Measurements from ENCODE around the gene SPTBN2.

The SPTBN2 gene

DNA sequence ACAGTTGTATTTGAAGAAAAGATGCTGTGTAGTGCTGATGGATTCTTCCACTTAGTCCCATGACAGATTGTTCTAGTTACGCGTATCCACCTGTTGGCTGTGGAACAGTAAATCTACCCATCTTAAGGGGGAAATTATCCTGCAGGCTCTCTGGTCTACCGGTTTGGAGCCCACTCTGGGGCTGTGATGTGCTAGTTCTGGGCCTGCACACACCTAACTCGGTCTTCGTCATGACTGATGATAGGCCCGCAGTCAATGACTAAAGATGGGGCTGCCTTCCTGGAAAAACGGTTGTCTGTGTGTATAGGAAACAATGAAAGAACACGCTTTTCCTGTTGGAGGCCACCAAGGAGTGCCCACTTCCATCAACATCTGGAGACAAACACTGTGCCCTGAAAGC, 45.1 kb downstream of the SPTBN2 start:
- Histone ChIP-seq H3K18ac (ENCODE audit: low read length) (no peak overlapping the region), H3K9ac (ENCODE audit: low read length) (no peak overlapping the region), H3K23ac (ENCODE audit: low read length) (no peak overlapping the region), H2AK5ac (ENCODE audit: low read length) (no peak overlapping the region), H3K4me3 (ENCODE audit: low read length) (no peak overlapping the region), H3K27ac (ENCODE audit: low read depth, low read length) (no peak overlapping the region), H4K8ac (ENCODE audit: low read depth, low read length) (no peak overlapping the region), H3K4me1 (ENCODE audit: control insufficient read depth, low read depth, low read length) (no peaks in the 10 kb centered on the region), H2BK120ac (ENCODE audit: low read depth, low read length) (no peak overlapping the region), H3K27me3 (ENCODE audit: insufficient read depth, low read length, poor library complexity) (no peaks in the 10 kb centered on the region), H3K4ac (ENCODE audit: low read depth, low read length) (no peak overlapping the region), H3K79me1 (ENCODE audit: low read length) (no peaks in the 10 kb centered on the region), H3K56ac (ENCODE audit: low read length) (no peak overlapping the region), H3K4me2 (ENCODE audit: low read length) (no peak overlapping the region), H3K36me3 (ENCODE audit: control insufficient read depth, insufficient read depth, low read length) (no peaks in the 10 kb centered on the region), H3K79me2 (ENCODE audit: control insufficient read depth, insufficient read depth, low read length) (no peaks in the 10 kb centered on the region), H2BK5ac (ENCODE audit: low read length) (no peak overlapping the region), H4K5ac (ENCODE audit: low read length) (no peak overlapping the region), H2BK15ac (replicated peaks; ENCODE audit: low read depth) (no peak overlapping the region)
- WGBS (ENCODE audit: extremely low coverage, insufficient coverage, low lambda C conversion rate), result no CpG with 5 or more reads among the region's 8 CpGs
- no peak for DNase-seq

- H3K79me2 ChIP-seq (ENCODE audit: control insufficient read depth, insufficient read depth, low read length), result peaks cover 4% of the 10 kb centered on the region
- no CpG with 5 or more reads among the region's 7 CpGs for WGBS (ENCODE audit: extremely low coverage, insufficient coverage, low lambda C conversion rate)
These were observed 47.9 kb downstream of the SPTBN2 start for GRCh38 chr11:66680966-66681645.

GRCh38 chr11:66677599-66678375, 51.2 kb downstream of the SPTBN2 start, which contains the start of gene RBM4B:
Gene RBM4B (minus strand): TSS chr11:66677887. CDS start chr11:66677079, 808 bp downstream.
- Histone ChIP-seq H3K23ac (ENCODE audit: low read length) (no peak within 1 kb of the TSS), H3K18ac (ENCODE audit: low read length) (peak within 1 kb of the TSS; percentile 94), H3K9ac (ENCODE audit: low read length) (peak within 1 kb of the TSS; percentile 93), H4K8ac (ENCODE audit: low read depth, low read length) (no peak within 1 kb of the TSS), H2BK5ac (ENCODE audit: low read length) (peak within 1 kb of the TSS; percentile 66), H4K5ac (ENCODE audit: low read length) (no peak within 1 kb of the TSS), H3K79me2 (ENCODE audit: control insufficient read depth, insufficient read depth, low read length) (peaks cover 14% of the 10 kb centered on the region), H3K36me3 (ENCODE audit: control insufficient read depth, insufficient read depth, low read length) (peaks cover 2% of the 10 kb centered on the region), H3K27me3 (ENCODE audit: insufficient read depth, low read length, poor library complexity) (no peaks in the 10 kb centered on the region), H2AK5ac (ENCODE audit: low read length) (no peak within 1 kb of the TSS), H3K27ac (ENCODE audit: low read depth, low read length) (peak within 1 kb of the TSS; percentile 92), H3K4me2 (ENCODE audit: low read length) (peak within 1 kb of the TSS; percentile 100), H3K56ac (ENCODE audit: low read length) (peak within 1 kb of the TSS; percentile 93), H3K79me1 (ENCODE audit: low read length) (peaks cover 7% of the 10 kb centered on the region), H3K4me1 (ENCODE audit: control insufficient read depth, low read depth, low read length) (peaks cover 4% of the 10 kb centered on the region), H2BK120ac (ENCODE audit: low read depth, low read length) (no peak within 1 kb of the TSS), H3K4ac (ENCODE audit: low read depth, low read length) (peak within 1 kb of the TSS; percentile 87), H3K4me3 (ENCODE audit: low read length) (peak within 1 kb of the TSS; percentile 61), H2BK15ac (replicated peaks; ENCODE audit: low read depth) (no peak within 1 kb of the TSS)
- WGBS (ENCODE audit: extremely low coverage, insufficient coverage, low lambda C conversion rate), result no CpG with 5 or more reads among the region's 61 CpGs
- DNase-seq, result peak; percentile 98

More at GRCh38 chr11:66680966-66681645, 47.9 kb downstream of the SPTBN2 start:
- H2BK15ac ChIP-seq (replicated peaks; ENCODE audit: low read depth), result no peak overlapping the region
- no peak overlapping the region for H2BK5ac ChIP-seq (ENCODE audit: low read length)
- H2AK5ac ChIP-seq (ENCODE audit: low read length), result no peak overlapping the region
- H3K27me3 ChIP-seq (ENCODE audit: insufficient read depth, low read length, poor library complexity), result no peaks in the 10 kb centered on the region
- H3K23ac ChIP-seq (ENCODE audit: low read length), result no peak overlapping the region
- no peak overlapping the region for H3K27ac ChIP-seq (ENCODE audit: low read depth, low read length)
- H3K4ac ChIP-seq (ENCODE audit: low read depth, low read length), result no peak overlapping the region
- H3K79me1 ChIP-seq (ENCODE audit: low read length), result peaks cover 5% of the 10 kb centered on the region
- no peak overlapping the region for H3K4me3 ChIP-seq (ENCODE audit: low read length)
- H3K56ac ChIP-seq (ENCODE audit: low read length), result no peak overlapping the region
- H3K4me2 ChIP-seq (ENCODE audit: low read length), result no peak overlapping the region
- no peak overlapping the region for H3K18ac ChIP-seq (ENCODE audit: low read length)
- no peak overlapping the region for H3K9ac ChIP-seq (ENCODE audit: low read length)
- H4K8ac ChIP-seq (ENCODE audit: low read depth, low read length), result no peak overlapping the region
- peaks cover 2% of the 10 kb centered on the region for H3K36me3 ChIP-seq (ENCODE audit: control insufficient read depth, insufficient read depth, low read length)
- no peak for DNase-seq
- H4K5ac ChIP-seq (ENCODE audit: low read length), result no peak overlapping the region
- peaks cover 2% of the 10 kb centered on the region for H3K4me1 ChIP-seq (ENCODE audit: control insufficient read depth, low read depth, low read length)
- H2BK120ac ChIP-seq (ENCODE audit: low read depth, low read length), result no peak overlapping the region

DNA sequence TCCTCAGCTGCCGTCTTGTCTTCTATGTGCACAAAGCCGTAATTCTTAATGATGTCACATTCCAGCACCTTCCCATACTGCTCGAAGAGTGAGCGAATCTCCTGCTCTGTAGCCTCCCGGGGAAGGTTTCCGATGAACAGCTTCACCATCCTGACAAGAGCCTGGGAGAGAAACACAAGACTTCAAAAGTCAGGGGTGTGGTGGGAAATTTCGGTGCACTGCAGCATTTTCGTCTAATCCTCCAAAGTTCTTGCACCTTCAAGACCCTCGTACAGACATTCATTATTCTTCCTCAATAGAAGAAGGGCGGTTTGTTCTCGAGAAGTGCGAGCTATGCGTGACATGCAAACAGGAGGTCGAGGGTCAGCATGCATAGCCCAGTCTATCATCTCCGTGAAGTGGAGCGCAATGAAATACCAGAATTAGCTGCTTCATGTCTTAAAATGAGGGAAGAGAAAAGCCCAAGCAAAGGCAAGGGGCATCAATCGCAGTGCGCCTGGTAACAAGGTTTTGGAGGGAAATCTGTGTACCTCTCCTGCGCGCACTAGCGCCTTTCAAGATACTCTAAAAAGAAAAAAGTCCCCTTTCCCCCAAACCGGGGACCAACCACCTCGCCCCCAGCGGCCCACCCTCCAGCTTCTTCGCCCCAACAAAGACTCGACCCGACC, 52.0 kb downstream of the SPTBN2 start:
- H3K56ac ChIP-seq (ENCODE audit: low read length), result peak overlapping the region; percentile 93
- no peak overlapping the region for H2AK5ac ChIP-seq (ENCODE audit: low read length)
- H3K23ac ChIP-seq (ENCODE audit: low read length), result no peak overlapping the region
- no peaks in the 10 kb centered on the region for H3K27me3 ChIP-seq (ENCODE audit: insufficient read depth, low read length, poor library complexity)
- peak overlapping the region; percentile 13 for H3K18ac ChIP-seq (ENCODE audit: low read length)
- peaks cover 7% of the 10 kb centered on the region for H3K79me1 ChIP-seq (ENCODE audit: low read length)
- H3K9ac ChIP-seq (ENCODE audit: low read length), result peak overlapping the region; percentile 93
- peak overlapping the region; percentile 24 for H2BK5ac ChIP-seq (ENCODE audit: low read length)
- H2BK15ac ChIP-seq (replicated peaks; ENCODE audit: low read depth), result no peak overlapping the region
- no peak overlapping the region for H2BK120ac ChIP-seq (ENCODE audit: low read depth, low read length)
- peaks cover 14% of the 10 kb centered on the region for H3K79me2 ChIP-seq (ENCODE audit: control insufficient read depth, insufficient read depth, low read length)
- peak overlapping the region; percentile 61 for H3K4me3 ChIP-seq (ENCODE audit: low read length)
- no peak overlapping the region for H4K5ac ChIP-seq (ENCODE audit: low read length)
- H3K36me3 ChIP-seq (ENCODE audit: control insufficient read depth, insufficient read depth, low read length), result peaks cover 2% of the 10 kb centered on the region
- WGBS (ENCODE audit: extremely low coverage, insufficient coverage, low lambda C conversion rate), result no CpG with 5 or more reads among the region's 27 CpGs
- H4K8ac ChIP-seq (ENCODE audit: low read depth, low read length), result no peak overlapping the region
- H3K4me2 ChIP-seq (ENCODE audit: low read length), result peak overlapping the region; percentile 100
- H3K4me1 ChIP-seq (ENCODE audit: control insufficient read depth, low read depth, low read length), result peaks cover 4% of the 10 kb centered on the region
- H3K4ac ChIP-seq (ENCODE audit: low read depth, low read length), result peak overlapping the region; percentile 63
- H3K27ac ChIP-seq (ENCODE audit: low read depth, low read length), result peak overlapping the region; percentile 92
- no peak for DNase-seq

DNA sequence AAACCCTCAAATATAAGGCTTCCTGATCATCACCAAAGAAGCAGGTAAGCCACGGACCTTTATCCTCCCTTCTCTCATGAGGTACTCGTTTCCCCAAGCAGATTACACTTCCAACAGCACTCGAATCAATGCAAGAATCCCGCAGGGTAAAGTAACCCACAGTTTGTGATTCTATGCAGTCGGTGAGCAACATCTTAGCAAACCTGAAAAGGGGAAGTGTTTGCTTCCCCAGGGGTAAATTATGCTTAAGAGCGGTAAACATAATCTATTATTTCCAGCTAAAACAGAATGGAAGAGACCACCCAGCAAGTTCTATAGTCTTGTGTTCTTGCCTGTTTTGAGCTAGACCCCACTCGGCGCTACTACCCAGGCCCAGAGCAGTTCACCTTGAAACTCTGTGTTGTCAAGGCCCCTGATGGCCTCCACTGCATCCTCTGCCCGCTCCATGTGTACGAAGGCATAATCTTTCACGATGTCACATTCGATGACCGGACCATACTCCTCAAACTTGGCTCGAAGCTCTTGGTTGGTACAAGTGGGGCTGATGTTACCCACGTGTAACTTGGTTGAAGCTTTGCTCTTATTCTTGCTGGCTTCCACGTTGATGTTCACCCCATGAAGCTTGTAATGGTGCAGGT, 52.6 kb downstream of the SPTBN2 start:
- no peak overlapping the region for H3K27ac ChIP-seq (ENCODE audit: low read depth, low read length)
- peaks cover 14% of the 10 kb centered on the region for H3K79me2 ChIP-seq (ENCODE audit: control insufficient read depth, insufficient read depth, low read length)
- H4K8ac ChIP-seq (ENCODE audit: low read depth, low read length), result no peak overlapping the region
- no peak overlapping the region for H2AK5ac ChIP-seq (ENCODE audit: low read length)
- WGBS (ENCODE audit: extremely low coverage, insufficient coverage, low lambda C conversion rate), result no CpG with 5 or more reads among the region's 16 CpGs
- no peak overlapping the region for H2BK120ac ChIP-seq (ENCODE audit: low read depth, low read length)
- H4K5ac ChIP-seq (ENCODE audit: low read length), result no peak overlapping the region
- no peak for DNase-seq
- no peak overlapping the region for H3K18ac ChIP-seq (ENCODE audit: low read length)
- H3K9ac ChIP-seq (ENCODE audit: low read length), result peak overlapping the region; percentile 54
- H2BK5ac ChIP-seq (ENCODE audit: low read length), result no peak overlapping the region
- no peak overlapping the region for H2BK15ac ChIP-seq (replicated peaks; ENCODE audit: low read depth)
- H3K79me1 ChIP-seq (ENCODE audit: low read length), result peaks cover 7% of the 10 kb centered on the region
- H3K23ac ChIP-seq (ENCODE audit: low read length), result peak overlapping the region; percentile 45
- H3K4me3 ChIP-seq (ENCODE audit: low read length), result no peak overlapping the region
- no peak overlapping the region for H3K4ac ChIP-seq (ENCODE audit: low read depth, low read length)
- H3K4me2 ChIP-seq (ENCODE audit: low read length), result peak overlapping the region; percentile 66
- H3K56ac ChIP-seq (ENCODE audit: low read length), result peak overlapping the region; percentile 60
- H3K27me3 ChIP-seq (ENCODE audit: insufficient read depth, low read length, poor library complexity), result no peaks in the 10 kb centered on the region
- peaks cover 4% of the 10 kb centered on the region for H3K4me1 ChIP-seq (ENCODE audit: control insufficient read depth, low read depth, low read length)
- peaks cover 2% of the 10 kb centered on the region for H3K36me3 ChIP-seq (ENCODE audit: control insufficient read depth, insufficient read depth, low read length)
